HCT116 (cell line): Measurements from ENCODE around the gene ABHD2. TPM values are rescaled to one million over a fixed set of nuclear protein-coding genes. Genes with fewer than 3 reads are reported as not detected.

Experiments used
- ATAC-seq: fragments of 200-7000 bp; cut with Tn5 transposase; 2 replicates; pipeline ENCODE4 v1.9.1; 2020; ENCODE audit warnings: mild to moderate bottlenecking, moderate library complexity
- BruUV-seq: library from RNA; stranded (reverse); fragments of 400-500 nt; replicated peaks from 2 replicates; lab custom pipeline; 2021; lab: Mats Ljungman, UMichigan
- CTCF ChIA-PET: fragments of 300-600 bp; sonication (Branson Sonifier 250); formaldehyde crosslinking; loops from one replicate; lab custom pipeline; 2021; ENCODE audit warnings: antibody characterized with exemption; lab: Charles Lee
- POLR2A ChIA-PET: fragments of 300-600, 350-600 bp; sonication (Branson Sonifier 250); formaldehyde crosslinking; loops from one replicate; lab custom pipeline; 2021; ENCODE audit warnings: antibody characterized with exemption; lab: Charles Lee
- RAD21 ChIA-PET, 2 experiments: fragments of 300-600 bp; sonication (Branson Sonifier 250); formaldehyde crosslinking; loops; one replicate each; lab custom pipeline; 2023; ENCODE audit warnings: low total read pairs in 2 of 2; ENCODE audit not compliant: uncharacterized antibody in 2 of 2, unreplicated experiment in 2 of 2, low non-redundant PET in 1 of 2; lab: Charles Lee
- DNase-seq: peaks from one replicate; pipeline ENCODE4 v3.0.0-alpha.2; 2010; ENCODE audit warnings: low read depth, low spot score
- H2AFZ ChIP-seq: fragments of 200-600 bp; shearing (Covaris generic), sonication (generic); 2 replicates; pipeline ENCODE4 v1.6.1; 2017; ENCODE audit warnings: low read depth, mixed run types, mixed read lengths, antibody characterized with exemption, low read length; ENCODE audit not compliant: poor library complexity, severe bottlenecking
- H3K27ac ChIP-seq: 2 replicates; pipeline ENCODE4 v1.5.1; 2012; ENCODE audit warnings: low read depth, low read length
- H3K27me3 ChIP-seq: fragments of 200-600 bp; sonication (generic); 2 replicates; pipeline ENCODE4 v1.6.1; 2016; ENCODE audit warnings: mixed run types, low read length, mixed read lengths; ENCODE audit not compliant: insufficient read depth
- H3K36me3 ChIP-seq, 2 experiments: fragments of 200-500 bp in 1 of 2; fragments of 200-600 bp in 1 of 2; sonication (Bioruptor generic) in 1 of 2; sonication (generic) in 1 of 2; 2 replicates each; pipeline versions ENCODE4 v1.5.1 to v1.6.1; 2014 to 2016; ENCODE audit warnings: low read length in 2 of 2, inconsistent platforms in 1 of 2, mixed read lengths in 1 of 2, mixed run types in 1 of 2; ENCODE audit not compliant: insufficient read depth in 2 of 2, control insufficient read depth in 1 of 2
- H3K4me1 ChIP-seq, 2 experiments: fragments of 200-600 bp in 1 of 2; sonication (generic) in 1 of 2; 2 replicates each; pipeline versions ENCODE4 v1.5.1 to v1.6.1; 2012 to 2017; ENCODE audit warnings: low read length in 2 of 2, inconsistent platforms in 1 of 2, mild to moderate bottlenecking in 1 of 2, mixed read lengths in 1 of 2, mixed run types in 1 of 2, moderate library complexity in 1 of 2; ENCODE audit not compliant: insufficient read depth in 2 of 2, control insufficient read depth in 1 of 2
- H3K4me2 ChIP-seq: fragments of 200-600 bp; sonication (generic); 2 replicates; pipeline ENCODE4 v1.6.1; 2017; ENCODE audit warnings: mixed run types, low read length, mixed read lengths
- H3K4me3 ChIP-seq, 2 experiments: fragments of 200-600 bp in 1 of 2; sonication (generic) in 1 of 2; replicated peaks in 1 of 2; 2 replicates each; pipeline ENCODE4 v1.5.1; 2011 to 2016; ENCODE audit warnings: low read length in 2 of 2, control low read depth in 1 of 2, low read depth in 1 of 2, mild to moderate bottlenecking in 1 of 2, mixed read lengths in 1 of 2, mixed run types in 1 of 2
- H3K79me2 ChIP-seq: fragments of 200-600 bp; sonication (generic); 2 replicates; pipeline ENCODE4 v1.6.1; 2017; ENCODE audit warnings: mild to moderate bottlenecking, mixed run types, low read length, moderate library complexity, mixed read lengths; ENCODE audit not compliant: insufficient read depth
- H3K9ac ChIP-seq: fragments of 200-600 bp; sonication (generic); 2 replicates; pipeline ENCODE4 v1.6.1; 2016; ENCODE audit warnings: low read length, mixed read lengths
- H3K9me2 ChIP-seq: fragments of 200-600 bp; sonication (generic), shearing (Covaris generic); 2 replicates; pipeline ENCODE4 v1.6.1; 2017; ENCODE audit warnings: mixed run types, mild to moderate bottlenecking, moderate library complexity; ENCODE audit not compliant: insufficient read depth
- H3K9me3 ChIP-seq, 2 experiments: fragments of 200-500 bp in 1 of 2; fragments of 200-600 bp in 1 of 2; sonication (Bioruptor generic) in 1 of 2; sonication (generic) in 1 of 2; 2 replicates each; pipeline ENCODE4 v1.6.1; 2014 to 2017; ENCODE audit warnings: low read length in 2 of 2, mixed read lengths in 2 of 2, inconsistent platforms in 1 of 2, low read depth in 1 of 2, mild to moderate bottlenecking in 1 of 2, mixed run types in 1 of 2, moderate library complexity in 1 of 2; ENCODE audit not compliant: control insufficient read depth in 1 of 2, insufficient read depth in 1 of 2
- H4K20me1 ChIP-seq: fragments of 200-600 bp; sonication (generic), shearing (Covaris generic); 2 replicates; pipeline ENCODE4 v1.6.1; 2017; ENCODE audit warnings: mixed run types, mild to moderate bottlenecking, moderate library complexity; ENCODE audit not compliant: insufficient read depth
- CBX3 ChIP-seq: IDR thresholded peaks from 2 replicates; pipeline ENCODE4 v1.6.1; 2012; ENCODE audit warnings: low read depth
- EGR1 ChIP-seq: IDR thresholded peaks from 2 replicates; pipeline ENCODE4 v1.6.1; 2012; ENCODE audit warnings: low read depth
- JUND ChIP-seq: IDR thresholded peaks from 2 replicates; pipeline ENCODE4 v1.6.1; 2012
- MAX ChIP-seq: IDR thresholded peaks from 2 replicates; pipeline ENCODE4 v1.6.1; 2012
- SIN3A ChIP-seq: IDR thresholded peaks from 2 replicates; pipeline ENCODE4 v1.6.1; 2012; ENCODE audit warnings: low read depth
- SRF ChIP-seq: IDR thresholded peaks from 2 replicates; pipeline ENCODE4 v1.6.1; 2012; ENCODE audit warnings: low read depth
- YY1 ChIP-seq: IDR thresholded peaks from 2 replicates; pipeline ENCODE4 v1.6.1; 2011; ENCODE audit warnings: low read length, low read depth, moderate library complexity, mild to moderate bottlenecking; ENCODE audit not compliant: insufficient replicate concordance; ENCODE audit errors: extremely low read depth
- intact Hi-C: fragments of 100-400 bp; cut with micrococcal nuclease; formaldehyde crosslinking; loops from 2 replicates; pipeline ENCODE4 v1.10.0; 2022
- total RNA-seq: library from RNA; stranded (reverse); gene quantifications from one replicate; pipeline ENCODE4 v1.2.1, GENCODE V29; 2021; ENCODE audit not compliant: unreplicated experiment
- TF ChIP-seq, protein P1 (sequence below): IDR thresholded peaks from 2 replicates; pipeline ENCODE4 v1.6.1; 2012
- TF ChIP-seq, protein P2 (sequence below), 3 experiments: fragments of 200-600 bp in 1 of 3; sonication (generic) in 1 of 3; IDR thresholded peaks in 2 of 3; conservative IDR thresholded peaks in 1 of 3; 2 replicates each; pipeline ENCODE4 v1.5.1; 2012 to 2017; ENCODE audit warnings: low read depth in 2 of 3, low read length in 2 of 3, antibody characterized with exemption in 1 of 3, borderline replicate concordance in 1 of 3, control low read depth in 1 of 3, mild to moderate bottlenecking in 1 of 3, mixed read lengths in 1 of 3, mixed run types in 1 of 3, moderate library complexity in 1 of 3; ENCODE audit not compliant: insufficient read depth in 1 of 3

Gene ABHD2
- total RNA-seq, 1 experiment from 2014 or later = 40.8 TPM

GRCh38 chr15:89200182-89200581 lies 111.9 kb downstream of the ABHD2 start:
- POLR2A ChIA-PET = no interaction called here
- H3K4me1 ChIP-seq = peaks cover 17% of the 10 kb centered on the region in 2 experiments
- no peaks in the 10 kb centered on the region for H3K27me3 ChIP-seq
- no peak overlapping the region for H3K9ac ChIP-seq
- ATAC-seq (no peak), DNase-seq (no peak)
- H4K20me1 ChIP-seq = no peaks in the 10 kb centered on the region
- H3K27ac ChIP-seq = no peak overlapping the region
- H3K9me2 ChIP-seq = no peaks in the 10 kb centered on the region
- no peaks in the 10 kb centered on the region for H3K36me3 ChIP-seq
- intact Hi-C loops = no loop called here
- no TSS peak for BruUV-seq
- no peaks in the 10 kb centered on the region for H3K79me2 ChIP-seq
- TF ChIP-seq, protein P1, sequence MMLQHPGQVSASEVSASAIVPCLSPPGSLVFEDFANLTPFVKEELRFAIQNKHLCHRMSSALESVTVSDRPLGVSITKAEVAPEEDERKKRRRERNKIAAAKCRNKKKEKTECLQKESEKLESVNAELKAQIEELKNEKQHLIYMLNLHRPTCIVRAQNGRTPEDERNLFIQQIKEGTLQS = no peak
- no peak for TF ChIP-seq JUND
- TF ChIP-seq EGR1 = no peak
- TF ChIP-seq, protein P2, sequence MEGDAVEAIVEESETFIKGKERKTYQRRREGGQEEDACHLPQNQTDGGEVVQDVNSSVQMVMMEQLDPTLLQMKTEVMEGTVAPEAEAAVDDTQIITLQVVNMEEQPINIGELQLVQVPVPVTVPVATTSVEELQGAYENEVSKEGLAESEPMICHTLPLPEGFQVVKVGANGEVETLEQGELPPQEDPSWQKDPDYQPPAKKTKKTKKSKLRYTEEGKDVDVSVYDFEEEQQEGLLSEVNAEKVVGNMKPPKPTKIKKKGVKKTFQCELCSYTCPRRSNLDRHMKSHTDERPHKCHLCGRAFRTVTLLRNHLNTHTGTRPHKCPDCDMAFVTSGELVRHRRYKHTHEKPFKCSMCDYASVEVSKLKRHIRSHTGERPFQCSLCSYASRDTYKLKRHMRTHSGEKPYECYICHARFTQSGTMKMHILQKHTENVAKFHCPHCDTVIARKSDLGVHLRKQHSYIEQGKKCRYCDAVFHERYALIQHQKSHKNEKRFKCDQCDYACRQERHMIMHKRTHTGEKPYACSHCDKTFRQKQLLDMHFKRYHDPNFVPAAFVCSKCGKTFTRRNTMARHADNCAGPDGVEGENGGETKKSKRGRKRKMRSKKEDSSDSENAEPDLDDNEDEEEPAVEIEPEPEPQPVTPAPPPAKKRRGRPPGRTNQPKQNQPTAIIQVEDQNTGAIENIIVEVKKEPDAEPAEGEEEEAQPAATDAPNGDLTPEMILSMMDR (IDR thresholded peaks at IDR 0.05 in 2 of 3, conservative IDR thresholded peaks at IDR 0.05 in 1 of 3; ENCODE audit: borderline replicate concordance in 1 of 3, insufficient read depth in 1 of 3, low read depth in 2 of 3, low read length in 2 of 3) = no peak
- no peak for TF ChIP-seq SRF
- TF ChIP-seq CBX3 = no peak
- H3K4me3 ChIP-seq = no peak overlapping the region
- CTCF ChIA-PET = no interaction called here
- RAD21 ChIA-PET = no interaction called here
- H3K9me3 ChIP-seq = no peaks in the 10 kb centered on the region
- H2AFZ ChIP-seq = no peak overlapping the region
- H3K4me2 ChIP-seq = no peak overlapping the region

GRCh38 chr15:89201465-89202005 lies 113.3 kb downstream of the ABHD2 start:
- Histone ChIP-seq H3K4me3 (no peak overlapping the region), H3K4me2 (no peak overlapping the region), H3K27ac (no peak overlapping the region), H3K9me2 (no peaks in the 10 kb centered on the region), H3K27me3 (no peaks in the 10 kb centered on the region), H3K9me3 (no peaks in the 10 kb centered on the region), H3K9ac (no peak overlapping the region), H4K20me1 (no peaks in the 10 kb centered on the region), H3K36me3 (no peaks in the 10 kb centered on the region), H3K4me1 (peaks cover 14 to 17% of the 10 kb centered on the region in 2 experiments), H3K79me2 (no peaks in the 10 kb centered on the region), H2AFZ (no peak overlapping the region)
- no peak for TF ChIP-seq EGR1
- TF ChIP-seq YY1 = no peak
- no peak for TF ChIP-seq MAX
- TF ChIP-seq CBX3 = no peak
- TF ChIP-seq, protein P1 = no peak
- TF ChIP-seq SIN3A = no peak
- TF ChIP-seq JUND = no peak
- TF ChIP-seq, protein P2 (IDR thresholded peaks at IDR 0.05 in 2 of 3, conservative IDR thresholded peaks at IDR 0.05 in 1 of 3; ENCODE audit: borderline replicate concordance in 1 of 3, insufficient read depth in 1 of 3, low read depth in 2 of 3, low read length in 2 of 3) = no peak
- DNase-seq = no peak
- ChIA-PET POLR2A (no interaction called here), RAD21 (no interaction called here), CTCF (no interaction called here)
- BruUV-seq = no TSS peak
- ATAC-seq = no peak
- intact Hi-C loops = no loop called here
